Cardiac muscle cell (in vitro differentiated cells and primary cell): Measurements from ENCODE around the gene FBXL16. TPM values are rescaled to one million over a fixed set of nuclear protein-coding genes. Genes with fewer than 3 reads are reported as not detected.

ENCODE experiments used
- DNase-seq, 2 donors: peaks; one replicate each; pipeline versions ENCODE4 v3.0.0 to v3.0.0-alpha.2; 2010 to 2017; ENCODE audit warnings: low read depth in 1 of 2, low spot score in 1 of 2
- H3K27ac ChIP-seq: fragments of 200-600 bp; sonication (generic); 2 replicates; pipeline ENCODE4 v1.5.1; 2016
- H3K27me3 ChIP-seq: fragments of 200-600 bp; sonication (generic); 2 replicates; pipeline ENCODE4 v1.6.0; 2016; ENCODE audit warnings: control low read depth
- H3K36me3 ChIP-seq: fragments of 200-600 bp; sonication (generic); 2 replicates; pipeline ENCODE4 v1.5.1; 2016; ENCODE audit warnings: control low read depth
- H3K4me1 ChIP-seq: fragments of 200-600 bp; sonication (generic); 2 replicates; pipeline ENCODE4 v1.8.1; 2017; ENCODE audit warnings: low read depth, mild to moderate bottlenecking, mixed run types
- H3K4me3 ChIP-seq: fragments of 200-600 bp; sonication (generic); 2 replicates; pipeline ENCODE4 v1.5.1; 2016; ENCODE audit warnings: mild to moderate bottlenecking
- H3K9me3 ChIP-seq: fragments of 200-600 bp; sonication (generic); 2 replicates; pipeline ENCODE4 v1.5.1; 2017; ENCODE audit warnings: low read depth, mild to moderate bottlenecking, control low read depth
- polyA plus RNA-seq: library from polyadenylated mRNA; unstranded; fragments of >200 nt; fragmentation: Nextera tagmentation; extraction: Ambion mirVana; gene quantifications from 2 replicates; pipeline ENCODE4 v1.2.1, GENCODE V29; 2016
- total RNA-seq: library from RNA; depleted of rRNA; stranded (reverse); fragments of >200 nt; gene quantifications from 2 replicates; pipeline ENCODE4 v1.2.3, GENCODE V29; 2016
- TF ChIP-seq, protein P1 (sequence below): IDR thresholded peaks from 2 replicates; pipeline ENCODE4 v1.5.1; 2012; ENCODE audit warnings: low read depth, mild to moderate bottlenecking, low read length

FBXL16 gene
- total and polyA plus RNA-seq, 2 experiments from 2014 or later, result 0.12 to 1.4 TPM

DNA sequence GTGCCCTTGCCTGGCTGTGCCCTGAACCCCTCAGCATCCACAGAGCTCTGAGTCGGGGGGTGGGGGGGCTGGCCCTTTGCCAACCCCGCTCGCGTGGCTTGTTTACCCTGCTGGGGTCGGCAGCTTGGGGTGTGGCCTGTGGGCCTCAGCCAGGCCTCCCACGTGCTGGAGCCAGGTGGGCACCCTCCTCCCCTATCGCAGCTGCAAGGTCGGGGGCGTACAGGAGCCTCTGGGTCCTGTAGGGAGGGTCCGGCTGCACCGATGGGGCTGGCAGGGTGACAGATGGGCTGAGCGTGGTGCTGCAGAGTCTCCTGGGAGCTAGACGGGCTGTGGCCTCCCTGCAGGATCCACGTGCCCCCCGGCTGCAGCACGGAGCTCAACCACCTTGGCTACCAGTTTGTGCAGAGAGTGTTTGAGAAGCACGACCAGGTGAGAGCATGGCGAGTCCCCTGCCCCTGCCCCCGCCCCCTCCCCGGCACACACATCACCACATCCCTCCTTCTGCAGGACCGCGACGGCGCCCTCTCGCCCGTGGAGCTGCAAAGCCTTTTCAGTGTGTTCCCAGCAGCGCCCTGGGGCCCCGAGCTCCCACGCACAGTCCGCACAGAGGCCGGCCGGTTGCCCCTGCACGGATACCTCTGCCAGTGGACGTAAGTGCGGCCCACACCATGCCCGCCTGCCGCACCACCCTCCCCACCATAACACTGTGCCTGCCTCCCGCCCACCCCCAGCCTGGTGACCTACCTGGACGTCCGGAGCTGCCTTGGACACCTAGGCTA lies 34.1 kb downstream of the FBXL16 start:
- peaks cover 35% of the 10 kb centered on the region for H3K36me3 ChIP-seq
- DNase-seq, result no peak

DNA sequence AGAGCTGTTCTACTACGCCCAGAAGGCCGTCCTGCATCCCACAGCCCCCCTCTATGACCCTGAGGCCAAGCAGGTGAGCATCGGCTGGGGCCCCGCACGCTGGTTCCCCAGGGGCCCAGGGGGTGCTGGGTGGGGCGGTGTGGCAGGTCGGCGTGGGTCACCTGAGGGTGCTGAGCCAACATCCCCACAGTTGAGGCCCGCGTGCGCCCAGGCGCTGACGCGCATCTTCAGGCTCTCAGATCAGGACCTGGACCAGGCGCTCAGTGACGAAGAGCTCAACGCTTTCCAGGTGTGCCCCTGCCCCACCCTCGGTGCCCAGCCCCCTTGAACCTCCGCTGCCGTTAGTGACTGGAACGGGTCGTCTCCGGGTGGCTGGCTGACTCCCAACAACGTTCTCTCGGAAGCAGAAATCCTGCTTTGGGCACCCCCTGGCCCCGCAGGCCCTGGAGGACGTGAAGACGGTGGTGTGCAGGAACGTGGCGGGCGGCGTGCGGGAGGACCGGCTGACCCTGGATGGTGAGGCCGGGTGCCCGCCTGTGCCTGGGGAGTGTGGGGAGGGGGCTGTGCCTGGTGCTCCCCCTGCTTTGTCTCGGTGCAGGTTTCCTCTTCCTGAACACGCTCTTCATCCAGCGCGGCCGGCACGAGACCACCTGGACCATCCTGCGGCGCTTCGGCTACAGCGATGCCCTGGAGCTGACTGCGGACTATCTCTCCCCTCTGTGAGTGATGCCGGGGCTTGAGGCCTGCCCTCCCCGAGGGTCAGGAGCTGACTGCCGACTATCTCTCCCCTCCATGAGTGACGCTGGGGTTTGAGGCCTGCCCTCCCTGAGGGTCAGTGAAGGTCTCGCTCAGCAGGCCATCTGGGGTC lies 34.9 kb downstream of the FBXL16 start:
- Histone ChIP-seq H3K9me3 (no peaks in the 10 kb centered on the region), H3K4me3 (no peak overlapping the region), H3K27ac (no peak overlapping the region), H3K36me3 (peaks cover 35% of the 10 kb centered on the region), H3K27me3 (no peaks in the 10 kb centered on the region), H3K4me1 (peaks cover 5% of the 10 kb centered on the region)
- DNase-seq, result no peak
- TF ChIP-seq, protein P1, sequence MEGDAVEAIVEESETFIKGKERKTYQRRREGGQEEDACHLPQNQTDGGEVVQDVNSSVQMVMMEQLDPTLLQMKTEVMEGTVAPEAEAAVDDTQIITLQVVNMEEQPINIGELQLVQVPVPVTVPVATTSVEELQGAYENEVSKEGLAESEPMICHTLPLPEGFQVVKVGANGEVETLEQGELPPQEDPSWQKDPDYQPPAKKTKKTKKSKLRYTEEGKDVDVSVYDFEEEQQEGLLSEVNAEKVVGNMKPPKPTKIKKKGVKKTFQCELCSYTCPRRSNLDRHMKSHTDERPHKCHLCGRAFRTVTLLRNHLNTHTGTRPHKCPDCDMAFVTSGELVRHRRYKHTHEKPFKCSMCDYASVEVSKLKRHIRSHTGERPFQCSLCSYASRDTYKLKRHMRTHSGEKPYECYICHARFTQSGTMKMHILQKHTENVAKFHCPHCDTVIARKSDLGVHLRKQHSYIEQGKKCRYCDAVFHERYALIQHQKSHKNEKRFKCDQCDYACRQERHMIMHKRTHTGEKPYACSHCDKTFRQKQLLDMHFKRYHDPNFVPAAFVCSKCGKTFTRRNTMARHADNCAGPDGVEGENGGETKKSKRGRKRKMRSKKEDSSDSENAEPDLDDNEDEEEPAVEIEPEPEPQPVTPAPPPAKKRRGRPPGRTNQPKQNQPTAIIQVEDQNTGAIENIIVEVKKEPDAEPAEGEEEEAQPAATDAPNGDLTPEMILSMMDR, result no peak

More for the DNA sequence above, 34.1 kb downstream of the FBXL16 start:
- TF ChIP-seq, protein P1, result no peak
- H3K4me1 ChIP-seq, result peaks cover 5% of the 10 kb centered on the region
- H3K4me3 ChIP-seq, result no peak overlapping the region
- H3K27ac ChIP-seq, result no peak overlapping the region
- H3K9me3 ChIP-seq, result no peaks in the 10 kb centered on the region
- no peaks in the 10 kb centered on the region for H3K27me3 ChIP-seq

DNA sequence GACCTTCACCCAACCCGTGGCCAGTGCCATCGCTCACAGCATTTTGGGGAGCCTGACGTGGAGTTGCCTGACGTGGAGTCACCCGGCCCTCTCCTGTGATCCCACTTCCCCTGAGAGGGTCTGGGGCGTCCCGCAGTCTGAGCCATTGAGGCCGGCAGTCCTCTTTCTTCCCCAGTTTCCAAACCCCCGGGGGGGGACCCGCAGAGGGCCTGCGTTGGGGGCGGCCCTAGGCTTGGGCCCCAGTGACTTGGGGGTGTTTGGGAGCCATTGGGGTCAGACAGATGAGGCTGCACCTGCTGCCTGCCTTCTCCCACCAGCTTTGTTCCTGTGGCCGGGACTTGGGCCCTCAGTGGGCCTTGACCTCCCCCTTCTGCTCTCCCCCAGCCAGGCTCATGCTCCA lies 35.9 kb downstream of the FBXL16 start:
- Histone ChIP-seq H3K9me3 (no peaks in the 10 kb centered on the region), H3K4me1 (peaks cover under 1% of the 10 kb centered on the region), H3K36me3 (peaks cover 35% of the 10 kb centered on the region), H3K27ac (no peak overlapping the region), H3K4me3 (no peak overlapping the region), H3K27me3 (no peaks in the 10 kb centered on the region)
- TF ChIP-seq, protein P1, result no peak
- DNase-seq, result no peak

DNA sequence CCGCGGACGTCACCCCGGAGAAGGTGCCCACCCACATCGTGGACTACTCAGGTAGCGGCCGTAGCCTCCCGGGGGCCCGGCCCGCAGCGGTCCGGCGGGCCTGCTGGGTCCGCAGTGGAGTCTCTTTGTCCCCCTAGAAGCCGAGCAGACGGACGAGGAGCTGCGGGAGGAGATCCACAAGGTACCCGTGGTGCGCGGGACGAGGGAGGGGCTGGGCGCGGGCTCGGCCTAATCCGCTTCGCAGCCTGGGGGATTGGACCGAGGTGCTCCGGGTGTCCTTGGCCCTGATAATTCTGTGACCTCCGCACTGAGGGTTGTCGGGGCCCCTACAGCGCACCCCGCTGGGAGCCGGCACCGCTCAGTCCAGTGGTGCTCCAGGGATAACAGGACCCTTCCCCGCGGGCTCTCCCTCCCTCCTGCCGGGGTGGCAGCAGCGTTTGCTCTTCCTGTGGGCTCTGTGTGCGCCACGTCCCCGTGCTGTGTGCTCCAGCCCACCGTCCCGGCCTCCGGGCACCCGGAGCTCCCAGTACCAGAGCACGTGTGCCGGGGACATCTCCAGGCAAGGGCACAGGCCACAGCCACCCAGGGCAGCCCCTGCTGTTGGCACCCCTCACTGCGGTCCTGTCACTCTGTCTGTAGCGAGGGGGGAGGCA lies 37.0 kb downstream of the FBXL16 start:
- no peak for DNase-seq
- peaks cover 35% of the 10 kb centered on the region for H3K36me3 ChIP-seq
- TF ChIP-seq, protein P1, result no peak
- H3K27me3 ChIP-seq, result no peaks in the 10 kb centered on the region
- H3K9me3 ChIP-seq, result no peaks in the 10 kb centered on the region
- H3K27ac ChIP-seq, result no peak overlapping the region
- no peaks in the 10 kb centered on the region for H3K4me1 ChIP-seq
- peak overlapping the region; percentile 85 for H3K4me3 ChIP-seq

DNA sequence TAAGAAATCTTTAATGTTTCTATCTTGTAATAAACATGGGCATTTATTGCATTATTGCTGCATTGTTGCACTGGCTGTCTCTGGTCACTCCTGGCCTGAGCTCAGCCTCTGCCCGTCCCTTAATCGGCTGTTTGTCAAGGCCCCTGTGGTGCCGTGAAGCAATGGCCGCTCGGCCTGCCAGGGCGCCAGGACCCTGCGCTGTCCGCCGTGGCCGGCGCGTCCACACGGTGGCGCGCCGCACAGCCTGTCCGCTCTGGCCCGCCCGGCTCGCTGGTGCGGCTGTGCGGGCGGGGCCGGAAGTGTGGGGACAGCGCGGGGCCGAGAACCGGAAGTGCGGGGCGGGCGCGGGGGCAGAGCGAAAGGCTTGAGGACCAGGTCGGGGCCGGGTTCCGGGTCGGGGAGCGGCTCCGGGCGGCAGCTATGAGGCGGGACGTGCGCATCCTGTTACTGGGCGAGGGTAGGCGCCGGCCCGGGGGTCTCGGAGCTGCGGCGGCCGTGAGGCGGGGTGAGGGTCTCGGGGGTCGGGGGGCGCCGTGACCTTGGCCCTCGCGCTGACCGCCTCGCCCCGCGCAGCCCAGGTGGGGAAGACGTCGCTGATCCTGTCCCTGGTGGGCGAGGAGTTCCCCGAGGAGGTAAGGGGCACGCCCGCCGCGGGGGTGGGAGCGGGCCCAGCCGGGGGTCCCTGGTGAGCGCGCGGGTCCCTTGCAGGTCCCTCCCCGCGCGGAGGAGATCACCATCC lies 37.7 kb downstream of the FBXL16 start, which contains the start of gene RHOT2:
Gene RHOT2 (plus strand): TSS at position 353 of the 739 bp plus-strand sequence. CDS start 68 bp downstream, at position 421.
- H3K27ac ChIP-seq, result peak within 1 kb of the TSS; percentile 44
- peaks cover 34% of the 10 kb centered on the region for H3K36me3 ChIP-seq
- peak; percentile 94 to 96 for DNase-seq
- no peaks in the 10 kb centered on the region for H3K9me3 ChIP-seq
- TF ChIP-seq, protein P1, result peak; percentile 67
- H3K27me3 ChIP-seq, result no peaks in the 10 kb centered on the region
- no peaks in the 10 kb centered on the region for H3K4me1 ChIP-seq
- peak within 1 kb of the TSS; percentile 85 for H3K4me3 ChIP-seq
